SK-N-SH (cell line): ENCODE data around the gene PUS1.
"Not testable (repeated sequence)": the region's sequence is repeated elsewhere in the genome, so short reads cannot be mapped to it uniquely, and the experiment has no call there.

ENCODE experiments used
- POLR2AphosphoS5 ChIP-seq: IDR thresholded peaks from 2 replicates; pipeline ENCODE4 v1.6.1; 2012; ENCODE audit warnings: low read depth, low read length
- RXRA ChIP-seq: IDR thresholded peaks from 2 replicates; pipeline ENCODE4 v1.4.0; 2012; ENCODE audit warnings: low read depth, mild to moderate bottlenecking, borderline replicate concordance
- TF ChIP-seq, protein P1 (sequence below): IDR thresholded peaks from 2 replicates; pipeline ENCODE4 v1.4.0; 2012; ENCODE audit warnings: low read depth
- TF ChIP-seq, protein P2 (sequence below): fragments of 200-600 bp; sonication (generic); IDR thresholded peaks from 2 replicates; pipeline ENCODE4 v1.6.1; 2017; ENCODE audit warnings: antibody characterized with exemption, mild to moderate bottlenecking, moderate library complexity

DNA sequence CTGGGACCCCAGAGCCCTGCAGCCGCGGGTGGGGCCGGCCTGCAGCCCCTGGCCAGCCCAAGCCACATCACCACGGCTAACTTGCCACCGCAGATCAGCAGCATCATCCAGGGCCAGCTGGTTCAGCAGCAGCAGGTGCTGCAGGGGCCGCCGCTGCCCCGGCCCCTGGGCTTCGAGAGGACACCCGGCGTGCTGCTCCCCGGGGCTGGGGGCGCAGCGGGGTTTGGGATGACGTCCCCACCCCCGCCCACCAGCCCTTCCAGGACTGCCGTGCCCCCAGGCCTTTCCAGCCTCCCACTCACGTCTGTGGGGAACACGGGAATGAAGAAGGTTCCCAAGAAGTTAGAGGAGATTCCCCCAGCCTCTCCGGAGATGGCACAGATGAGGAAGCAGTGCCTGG lies 32.3 kb downstream of the PUS1 start:
- not testable (repeated sequence) for TF ChIP-seq RXRA, POLR2AphosphoS5
- TF ChIP-seq, protein P1, sequence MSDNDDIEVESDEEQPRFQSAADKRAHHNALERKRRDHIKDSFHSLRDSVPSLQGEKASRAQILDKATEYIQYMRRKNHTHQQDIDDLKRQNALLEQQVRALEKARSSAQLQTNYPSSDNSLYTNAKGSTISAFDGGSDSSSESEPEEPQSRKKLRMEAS, result not testable (repeated sequence)
- TF ChIP-seq, protein P2, sequence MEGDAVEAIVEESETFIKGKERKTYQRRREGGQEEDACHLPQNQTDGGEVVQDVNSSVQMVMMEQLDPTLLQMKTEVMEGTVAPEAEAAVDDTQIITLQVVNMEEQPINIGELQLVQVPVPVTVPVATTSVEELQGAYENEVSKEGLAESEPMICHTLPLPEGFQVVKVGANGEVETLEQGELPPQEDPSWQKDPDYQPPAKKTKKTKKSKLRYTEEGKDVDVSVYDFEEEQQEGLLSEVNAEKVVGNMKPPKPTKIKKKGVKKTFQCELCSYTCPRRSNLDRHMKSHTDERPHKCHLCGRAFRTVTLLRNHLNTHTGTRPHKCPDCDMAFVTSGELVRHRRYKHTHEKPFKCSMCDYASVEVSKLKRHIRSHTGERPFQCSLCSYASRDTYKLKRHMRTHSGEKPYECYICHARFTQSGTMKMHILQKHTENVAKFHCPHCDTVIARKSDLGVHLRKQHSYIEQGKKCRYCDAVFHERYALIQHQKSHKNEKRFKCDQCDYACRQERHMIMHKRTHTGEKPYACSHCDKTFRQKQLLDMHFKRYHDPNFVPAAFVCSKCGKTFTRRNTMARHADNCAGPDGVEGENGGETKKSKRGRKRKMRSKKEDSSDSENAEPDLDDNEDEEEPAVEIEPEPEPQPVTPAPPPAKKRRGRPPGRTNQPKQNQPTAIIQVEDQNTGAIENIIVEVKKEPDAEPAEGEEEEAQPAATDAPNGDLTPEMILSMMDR, result not testable (repeated sequence)
